GM10266 (cell line): ENCODE measurements around the gene HEG1.

Experiments
- DNase-seq: peaks from one replicate; pipeline ENCODE4 v3.0.0; 2012; ENCODE audit errors: extremely low spot score
- TF ChIP-seq, protein P1 (sequence below): IDR thresholded peaks from 2 replicates; pipeline ENCODE4 v1.5.1; 2012; ENCODE audit warnings: mild to moderate bottlenecking, low read depth; ENCODE audit not compliant: control insufficient read depth, insufficient read depth; ENCODE audit errors: missing control alignments

The HEG1 gene

DNA sequence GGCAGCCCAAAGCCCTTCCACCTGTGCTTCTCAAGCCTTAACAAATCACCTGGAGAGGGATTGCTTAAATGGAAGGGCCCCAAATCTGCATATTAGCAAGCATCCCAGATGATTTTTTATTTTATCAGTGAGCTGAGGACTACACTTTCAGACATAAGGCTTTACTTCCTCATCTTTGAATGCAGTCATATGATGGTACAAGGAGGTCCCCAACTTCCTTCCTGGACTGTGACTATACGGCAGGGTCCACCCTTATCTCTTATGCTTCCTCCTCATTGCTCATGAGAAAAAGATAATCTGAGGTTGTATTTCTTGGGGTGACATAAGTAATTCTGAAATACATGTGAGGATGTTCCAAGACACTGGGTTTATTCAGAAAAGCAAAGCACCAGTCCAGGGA, 13.7 kb upstream of the HEG1 start:
- no peak for DNase-seq

DNA sequence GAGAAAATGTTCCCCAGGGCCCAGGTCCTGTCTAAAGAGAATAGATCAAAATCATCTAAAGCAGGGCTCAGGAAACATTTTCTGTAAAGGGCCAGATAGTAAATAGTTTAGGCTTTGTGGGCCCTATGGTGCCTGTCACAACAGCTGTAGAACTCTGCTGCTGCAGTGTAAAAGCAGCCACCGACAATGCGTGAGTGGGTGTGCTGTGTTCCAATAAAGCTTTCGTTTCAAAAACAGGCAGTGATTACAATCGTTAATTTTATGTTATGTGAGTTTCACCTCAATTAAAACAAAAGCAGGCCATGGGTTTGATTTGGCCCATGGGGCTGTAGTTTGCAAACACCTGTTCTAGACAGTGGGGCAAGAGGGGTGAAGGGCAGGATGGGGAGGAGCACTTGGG, 12.5 kb upstream of the HEG1 start:
- TF ChIP-seq, protein P1, sequence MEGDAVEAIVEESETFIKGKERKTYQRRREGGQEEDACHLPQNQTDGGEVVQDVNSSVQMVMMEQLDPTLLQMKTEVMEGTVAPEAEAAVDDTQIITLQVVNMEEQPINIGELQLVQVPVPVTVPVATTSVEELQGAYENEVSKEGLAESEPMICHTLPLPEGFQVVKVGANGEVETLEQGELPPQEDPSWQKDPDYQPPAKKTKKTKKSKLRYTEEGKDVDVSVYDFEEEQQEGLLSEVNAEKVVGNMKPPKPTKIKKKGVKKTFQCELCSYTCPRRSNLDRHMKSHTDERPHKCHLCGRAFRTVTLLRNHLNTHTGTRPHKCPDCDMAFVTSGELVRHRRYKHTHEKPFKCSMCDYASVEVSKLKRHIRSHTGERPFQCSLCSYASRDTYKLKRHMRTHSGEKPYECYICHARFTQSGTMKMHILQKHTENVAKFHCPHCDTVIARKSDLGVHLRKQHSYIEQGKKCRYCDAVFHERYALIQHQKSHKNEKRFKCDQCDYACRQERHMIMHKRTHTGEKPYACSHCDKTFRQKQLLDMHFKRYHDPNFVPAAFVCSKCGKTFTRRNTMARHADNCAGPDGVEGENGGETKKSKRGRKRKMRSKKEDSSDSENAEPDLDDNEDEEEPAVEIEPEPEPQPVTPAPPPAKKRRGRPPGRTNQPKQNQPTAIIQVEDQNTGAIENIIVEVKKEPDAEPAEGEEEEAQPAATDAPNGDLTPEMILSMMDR, result no peak
- no peak for DNase-seq

More for the DNA sequence above, 13.7 kb upstream of the HEG1 start:
- TF ChIP-seq, protein P1, result no peak

DNA sequence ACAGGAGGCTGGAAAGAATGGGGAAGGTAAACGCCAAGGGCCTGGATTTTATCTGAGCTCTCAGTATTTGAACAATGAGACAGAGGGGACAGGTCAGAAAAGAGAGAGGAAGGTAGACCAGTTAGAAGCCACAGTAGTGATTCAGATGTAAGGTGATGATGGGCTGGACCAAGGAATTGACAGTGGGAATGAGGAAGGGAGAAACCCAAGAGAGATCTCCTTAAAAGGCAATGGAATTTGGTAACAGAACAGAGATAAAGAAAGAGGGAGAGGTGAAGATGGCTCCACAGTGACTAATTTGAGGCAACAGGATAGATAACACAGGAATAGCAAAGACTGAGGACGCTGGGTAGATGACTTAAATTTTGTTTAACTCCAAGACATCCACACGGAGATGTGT, 11.4 kb upstream of the HEG1 start:
- no peak for DNase-seq
- TF ChIP-seq, protein P1, result no peak

DNA sequence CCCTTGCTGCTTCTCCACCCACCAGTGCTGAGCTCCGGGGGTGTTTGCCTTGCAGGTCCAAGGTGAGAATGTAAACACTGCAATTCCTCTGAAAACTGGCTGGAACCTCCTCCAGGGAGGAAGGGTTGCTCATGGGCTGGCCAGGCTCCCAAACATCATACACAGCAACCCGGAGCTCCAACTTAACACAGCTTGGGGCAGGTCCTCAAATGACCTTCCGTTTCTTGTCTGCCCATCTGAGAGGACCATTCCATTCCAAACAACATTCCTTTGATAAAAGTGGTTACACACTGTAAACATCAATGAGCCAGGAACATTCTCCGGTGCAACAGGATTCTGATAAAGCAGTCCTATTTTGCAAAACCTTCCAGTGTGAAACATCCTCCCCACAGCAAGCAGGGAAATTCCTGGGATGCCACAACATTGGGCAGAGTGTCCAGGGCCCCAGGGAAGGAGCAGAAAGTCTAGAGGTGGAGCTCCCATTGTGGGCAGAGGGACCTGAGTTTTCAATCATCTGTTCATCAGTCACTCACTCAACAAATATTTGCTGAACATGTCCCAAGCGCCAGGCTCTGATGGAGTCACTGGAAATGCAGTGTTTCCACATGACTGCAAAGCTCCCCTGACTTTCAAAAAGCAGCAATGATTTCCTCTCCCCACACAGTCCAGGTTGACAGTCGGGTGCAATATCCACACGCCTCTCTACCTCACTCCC, 7.3 kb upstream of the HEG1 start:
- no peak for DNase-seq
- TF ChIP-seq, protein P1, result no peak

DNA sequence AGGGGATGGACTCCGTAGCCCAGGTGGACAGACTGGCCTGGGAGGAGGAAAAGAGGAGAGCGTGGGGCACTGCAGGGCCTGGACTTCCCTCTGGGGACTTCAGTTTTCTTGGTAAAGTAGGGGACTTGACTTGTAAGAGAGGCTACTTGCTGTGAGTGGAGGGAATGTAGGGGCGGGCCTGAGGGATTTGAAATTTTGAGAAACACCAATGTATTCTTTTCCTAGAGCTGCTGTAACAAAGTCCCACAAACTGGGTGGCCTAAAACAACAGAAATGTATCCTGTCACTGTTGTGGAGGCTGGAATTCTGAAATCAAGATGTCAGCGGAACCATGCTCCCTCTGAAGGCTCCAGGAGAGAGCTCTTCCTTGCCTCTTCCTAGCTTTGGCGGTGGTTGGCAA, 5.8 kb upstream of the HEG1 start:
- DNase-seq, result no peak
- TF ChIP-seq, protein P1, result no peak

DNA sequence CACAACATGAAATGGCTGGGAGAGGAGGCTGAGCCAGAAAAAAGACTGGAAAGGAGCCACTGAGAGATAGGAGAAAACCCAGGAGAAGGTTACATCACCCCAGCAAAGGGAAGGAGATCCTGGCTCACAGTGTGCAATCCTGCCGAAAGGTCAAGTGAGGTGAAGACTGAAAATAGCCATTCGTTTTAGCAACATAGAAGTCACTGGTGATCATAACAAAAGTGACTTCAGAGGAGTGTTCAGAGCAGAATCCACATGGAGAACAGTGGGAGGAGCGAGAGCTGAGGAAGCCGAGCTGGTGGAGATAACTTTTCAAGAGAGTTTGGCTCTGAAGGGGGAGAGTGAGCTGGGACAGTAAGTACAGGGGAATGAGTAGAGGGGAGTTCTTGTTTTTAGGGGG, 5.4 kb upstream of the HEG1 start:
- no peak for DNase-seq
- TF ChIP-seq, protein P1, result no peak

DNA sequence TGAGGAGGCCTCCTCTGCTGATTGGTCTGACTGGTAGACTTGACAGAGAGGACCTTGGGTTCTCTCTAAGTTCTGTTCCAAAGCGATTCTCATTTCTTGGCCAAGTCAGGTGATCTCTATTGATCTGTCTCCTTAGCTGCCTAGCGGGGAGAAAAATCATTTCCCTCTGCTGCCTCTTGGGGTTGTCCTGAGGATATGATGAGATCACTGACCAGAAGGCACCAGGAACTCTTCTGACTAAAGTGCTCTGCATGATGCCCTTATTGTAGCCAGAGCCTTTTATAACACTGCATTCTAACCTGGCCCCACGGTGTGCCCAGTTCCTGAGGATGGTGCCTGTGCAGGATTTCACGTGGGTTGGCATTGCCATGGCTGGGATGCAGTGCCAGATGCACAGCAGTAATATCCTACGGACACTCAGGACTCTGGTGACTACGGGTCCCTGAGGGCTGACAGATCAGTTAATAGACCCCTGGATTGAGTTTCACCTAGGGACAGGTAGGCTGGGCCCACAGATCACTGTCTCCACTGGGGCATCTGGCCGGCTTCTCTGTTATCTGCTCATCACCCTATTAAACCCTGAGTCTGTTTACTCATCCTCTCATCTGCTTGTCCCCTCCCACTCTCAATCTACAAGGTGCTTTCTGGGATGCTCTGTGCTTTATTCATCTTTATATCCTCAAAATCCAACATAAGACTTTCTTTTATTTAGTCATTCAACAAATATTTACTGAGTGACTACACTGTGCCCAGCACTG, 3.9 kb upstream of the HEG1 start:
- no peak for DNase-seq
- TF ChIP-seq, protein P1, result no peak
